AG09319 (cell line): Measurements from ENCODE around the gene DSCAM.

Experiments
- DNase-seq: peaks from one replicate; pipeline ENCODE4 v3.0.0-alpha.2; 2010; ENCODE audit warnings: low read depth; ENCODE audit errors: extremely low read depth
- CTCF ChIP-seq: IDR thresholded peaks from 2 replicates; pipeline ENCODE4 v1.5.1; 2011; ENCODE audit warnings: low read depth, mild to moderate bottlenecking, inconsistent platforms, low read length, moderate library complexity

Gene DSCAM

GRCh38 chr21:40011371-40011770 lies 835.6 kb downstream of the DSCAM start:
- no peak for DNase-seq
- no peak for TF ChIP-seq CTCF

GRCh38 chr21:40002978-40003377 lies 844.0 kb downstream of the DSCAM start:
- no peak for TF ChIP-seq CTCF

GRCh38 chr21:39984286-39984991 lies 862.5 kb downstream of the DSCAM start:
- DNase-seq = no peak
- no peak for TF ChIP-seq CTCF

More at GRCh38 chr21:40002978-40003377, 844.0 kb downstream of the DSCAM start:
- no peak for DNase-seq

- DNase-seq = no peak
- no peak for TF ChIP-seq CTCF
These were observed 866.6 kb downstream of the DSCAM start for GRCh38 chr21:39980241-39980820.

GRCh38 chr21:39979321-39979720 lies 867.6 kb downstream of the DSCAM start:
- no peak for DNase-seq
- no peak for TF ChIP-seq CTCF

- no peak for TF ChIP-seq CTCF
These were observed 870.2 kb downstream of the DSCAM start for GRCh38 chr21:39976800-39977199.

GRCh38 chr21:39972976-39973770 lies 873.8 kb downstream of the DSCAM start:
- TF ChIP-seq CTCF = no peak
- no peak for DNase-seq

More at GRCh38 chr21:39976800-39977199, 870.2 kb downstream of the DSCAM start:
- DNase-seq = no peak
